Measurements from ENCODE around the gene ZNF716. TPM values are rescaled to one million over a fixed set of nuclear protein-coding genes. Genes with fewer than 3 reads are reported as not detected.
A peak's percentile ranks its signal among the peaks of the same experiment; 100 is the strongest.
"Not testable (repeated sequence)": the region's sequence is repeated elsewhere in the genome, so short reads cannot be mapped to it uniquely, and the experiment has no call there.

Gene ZNF716
- total and polyA plus RNA-seq, 11 donors, result not detected

GRCh38 chr7:57437581-57437980 is 12.4 kb upstream of the ZNF716 start:
- Histone ChIP-seq H3K27ac (no peak overlapping the region), H3K27me3 (no peaks in the 10 kb centered on the region), H3K9me3 (peaks cover 0 to 25% (median 0%) of the 10 kb centered on the region in 12 donors), H3K4me3 (no peak overlapping the region), H3K4me1 (no peaks in the 10 kb centered on the region), H3K36me3 (no peaks in the 10 kb centered on the region)
- TF ChIP-seq CTCF (IDR thresholded peaks at IDR 0.05) (no peak), POLR2A (IDR thresholded peaks at IDR 0.05) (no peak)
- no peak for DNase-seq
- ATAC-seq, result no peak
- 87 to 94% (median 89%) methylated on average over 10 to 19 of the region's 19 CpGs for WGBS, 4 donors
- intact Hi-C loops (cut with DNase I), result no loop called here

- H3K4me3 ChIP-seq, result no peak overlapping the region
- H3K27me3 ChIP-seq, result no peaks in the 10 kb centered on the region
- DNase-seq (no peak), ATAC-seq (no peak)
- H3K36me3 ChIP-seq, result no peaks in the 10 kb centered on the region
- H3K27ac ChIP-seq, result no peak overlapping the region
- TF ChIP-seq CTCF (IDR thresholded peaks at IDR 0.05) (no peak), POLR2A (IDR thresholded peaks at IDR 0.05) (no peak)
- H3K4me1 ChIP-seq, result no peaks in the 10 kb centered on the region
- peaks cover 0 to 20% (median 1%) of the 10 kb centered on the region in 12 donors for H3K9me3 ChIP-seq
- WGBS, 4 donors, result 68 to 83% (median 74%) methylated on average over 6 to 7 of the region's 7 CpGs
- intact Hi-C loops (cut with DNase I), result no loop called here
Observed at GRCh38 chr7:57438244-57438643, 11.7 kb upstream of the ZNF716 start.

- H3K36me3 ChIP-seq, result no peaks in the 10 kb centered on the region
- H3K27me3 ChIP-seq, result no peaks in the 10 kb centered on the region
- no peak overlapping the region for H3K4me3 ChIP-seq
- intact Hi-C loops (cut with DNase I), result no loop called here
- no peaks in the 10 kb centered on the region for H3K4me1 ChIP-seq
- no peak for ATAC-seq
- H3K9me3 ChIP-seq, result peaks cover 0 to 24% (median 3%) of the 10 kb centered on the region in 12 donors
- DNase-seq, result no peak
- TF ChIP-seq CTCF (IDR thresholded peaks at IDR 0.05) (no peak), POLR2A (IDR thresholded peaks at IDR 0.05) (no peak)
- H3K27ac ChIP-seq, result no peak overlapping the region
Observed at GRCh38 chr7:57443567-57443966, 6.4 kb upstream of the ZNF716 start.

- whole genome bisulfite sequencing, 4 donors, result 64 to 77% (median 72%) methylated on average over 3 of the region's 3 CpGs
- H3K4me3 ChIP-seq; H3K27me3 ChIP-seq; H3K36me3 ChIP-seq; DNase-seq; intact Hi-C loops (cut with DNase I); H3K27ac ChIP-seq; H3K4me1 ChIP-seq; ATAC-seq: not testable (repeated sequence)
- H3K9me3 ChIP-seq, result peaks cover 0 to 100% (median 77%) of the 10 kb centered on the region in 12 donors
Observed at GRCh38 chr7:57469186-57469828, 19.3 kb downstream of the ZNF716 start.

GRCh38 chr7:57480304-57480703 is 30.3 kb downstream of the ZNF716 start:
- not testable (repeated sequence) for H3K4me3 ChIP-seq, H3K36me3 ChIP-seq, H3K27ac ChIP-seq, H3K27me3 ChIP-seq, DNase-seq, H3K4me1 ChIP-seq, ATAC-seq
- peaks cover 0 to 77% (median 12%) of the 10 kb centered on the region in 12 donors for H3K9me3 ChIP-seq
- intact Hi-C loops (cut with DNase I), result loop anchor here in 5 of 10 donors (2.0 to 5.0 kb wide), 2 partner anchors 172 to 173 kb away; no protein-coding TSS in a partner anchor
- peak in 6 of 12 donors; percentile 26 to 48 (median 40) for TF ChIP-seq CTCF (IDR thresholded peaks at IDR 0.05)

- ATAC-seq; H3K27me3 ChIP-seq; H3K27ac ChIP-seq; H3K4me3 ChIP-seq; intact Hi-C loops (cut with DNase I); DNase-seq; H3K36me3 ChIP-seq; H3K4me1 ChIP-seq: not testable (repeated sequence)
- WGBS, 4 donors, result 82 to 89% (median 83%) methylated on average over 15 to 21 of the region's 21 CpGs
- H3K9me3 ChIP-seq, result peaks cover 0 to 74% (median 35%) of the 10 kb centered on the region in 12 donors
Observed at GRCh38 chr7:57485022-57485421, 35.0 kb downstream of the ZNF716 start.

Data from heart left ventricle (tissue), 16 donors.